NCI-H2107 treated with DMSO at 0.1 percent for 48 hours (cell line): ENCODE measurements around the gene ACVR2B.

Source experiments
- DNase-seq: peaks from one replicate; lab custom pipeline; 2025; ENCODE audit not compliant: unreplicated experiment; lab: John Stamatoyannopoulos, UW

ACVR2B gene

GRCh38 chr3:38457111-38458003 lies 3.7 kb downstream of the ACVR2B start:
- DNase-seq = no peak

- no peak for DNase-seq
Measured at GRCh38 chr3:38458796-38459498, 5.3 kb downstream of the ACVR2B start.

- DNase-seq = no peak
Measured at GRCh38 chr3:38459499-38460048, 5.9 kb downstream of the ACVR2B start.

GRCh38 chr3:38460377-38461270 lies 6.9 kb downstream of the ACVR2B start:
- DNase-seq = no peak

- DNase-seq = no peak
Measured at GRCh38 chr3:38465588-38466154, 12.0 kb downstream of the ACVR2B start.

- no peak for DNase-seq
Measured at GRCh38 chr3:38468765-38469164, 15.1 kb downstream of the ACVR2B start.

GRCh38 chr3:38469852-38470251 lies 16.2 kb downstream of the ACVR2B start:
- DNase-seq = no peak

- DNase-seq = no peak
Measured at GRCh38 chr3:38471260-38471857, 17.7 kb downstream of the ACVR2B start.

GRCh38 chr3:38472342-38472741 lies 18.7 kb downstream of the ACVR2B start:
- DNase-seq = no peak

- no peak for DNase-seq
Measured at GRCh38 chr3:38473229-38473628, 19.5 kb downstream of the ACVR2B start.

- DNase-seq = no peak
Measured at GRCh38 chr3:38474928-38475605, 21.4 kb downstream of the ACVR2B start.

GRCh38 chr3:38475716-38476115 lies 22.0 kb downstream of the ACVR2B start:
- no peak for DNase-seq

- no peak for DNase-seq
Measured at GRCh38 chr3:38476157-38476756, 22.6 kb downstream of the ACVR2B start.

GRCh38 chr3:38477057-38477820 lies 23.5 kb downstream of the ACVR2B start:
- DNase-seq = no peak

GRCh38 chr3:38477839-38478450 lies 24.3 kb downstream of the ACVR2B start:
- no peak for DNase-seq

- DNase-seq = no peak
Measured at GRCh38 chr3:38478901-38479300, 25.2 kb downstream of the ACVR2B start.

- no peak for DNase-seq
Measured at GRCh38 chr3:38479431-38480092, 25.9 kb downstream of the ACVR2B start.

- no peak for DNase-seq
Measured at GRCh38 chr3:38480093-38480445, 26.4 kb downstream of the ACVR2B start.
